Neural cell (in vitro differentiated cells): ENCODE data around the gene TRIP6. TPM values are rescaled to one million over a fixed set of nuclear protein-coding genes. Genes with fewer than 3 reads are reported as not detected.

ENCODE experiments used
- H2AFZ ChIP-seq: fragments of 200-600, 300-800 bp; sonication (generic), shearing (Covaris generic); 2 replicates; pipeline ENCODE4 v1.6.0; 2014; ENCODE audit warnings: low read depth, mild to moderate bottlenecking, antibody characterized with exemption, low read length, moderate library complexity
- H3F3A ChIP-seq: fragments of 200-600 bp; shearing (Covaris generic); 2 replicates; pipeline ENCODE4 v1.6.1; 2016; ENCODE audit warnings: mild to moderate bottlenecking, moderate library complexity, mixed read lengths, antibody characterized with exemption, low read length; ENCODE audit not compliant: insufficient read depth, poor library complexity, severe bottlenecking
- H3K27ac ChIP-seq: fragments of 200-600, 300-800 bp; sonication (generic), shearing (Covaris generic); 2 replicates; pipeline ENCODE4 v1.5.1; 2014; ENCODE audit warnings: mild to moderate bottlenecking, low read length, moderate library complexity
- H3K27me3 ChIP-seq: fragments of 300-800, 200-600 bp; sonication (generic), shearing (Covaris generic); 2 replicates; pipeline ENCODE4 v1.6.0; 2014; ENCODE audit warnings: mild to moderate bottlenecking, low read depth, low read length, moderate library complexity; ENCODE audit not compliant: insufficient read depth
- H3K36me3 ChIP-seq: fragments of 300-800, 200-600 bp; sonication (generic), shearing (Covaris generic); 2 replicates; pipeline ENCODE4 v1.5.1; 2014; ENCODE audit warnings: mild to moderate bottlenecking, antibody characterized with exemption, low read length, moderate library complexity; ENCODE audit not compliant: insufficient read depth
- H3K4me2 ChIP-seq: fragments of 300-800, 200-600 bp; sonication (generic), shearing (Covaris generic); 2 replicates; pipeline ENCODE4 v1.6.0; 2014; ENCODE audit warnings: mild to moderate bottlenecking, low read length
- H3K4me3 ChIP-seq: fragments of 300-800, 200-600 bp; sonication (generic), shearing (Covaris generic); 2 replicates; pipeline ENCODE4 v1.5.1; 2014; ENCODE audit warnings: mild to moderate bottlenecking, low read length, moderate library complexity
- H3K79me2 ChIP-seq: fragments of 200-600 bp; shearing (Covaris generic); replicated peaks from 2 replicates; pipeline ENCODE4 v1.6.0; 2014; ENCODE audit warnings: mild to moderate bottlenecking, low read length, moderate library complexity; ENCODE audit not compliant: insufficient read depth
- H3K9ac ChIP-seq: fragments of 300-800, 200-600 bp; sonication (generic), shearing (Covaris generic); 2 replicates; pipeline ENCODE4 v1.6.1; 2016; ENCODE audit warnings: mild to moderate bottlenecking, low read length, mixed read lengths
- H3K9me2 ChIP-seq: fragments of 200-600 bp; shearing (Covaris generic); 2 replicates; pipeline ENCODE4 v1.6.1; 2016; ENCODE audit warnings: mild to moderate bottlenecking, low read length, mixed read lengths; ENCODE audit not compliant: insufficient read depth
- H3K9me3 ChIP-seq: fragments of 200-600, 300-800 bp; sonication (generic), shearing (Covaris generic); 2 replicates; pipeline ENCODE4 v1.6.1; 2016; ENCODE audit warnings: mild to moderate bottlenecking, mixed run types, low read length, moderate library complexity, mixed read lengths
- H4K20me1 ChIP-seq: fragments of 200-600 bp; shearing (Covaris generic); 2 replicates; pipeline ENCODE4 v1.6.1; 2016; ENCODE audit warnings: mild to moderate bottlenecking, mixed run types; ENCODE audit not compliant: insufficient read depth
- CTCF ChIP-seq: fragments of 450-650 bp; IDR thresholded peaks from 2 replicates; pipeline ENCODE4 v1.5.1; 2014; ENCODE audit warnings: antibody characterized with exemption, mild to moderate bottlenecking, moderate library complexity; ENCODE audit not compliant: poor library complexity, severe bottlenecking
- EP300 ChIP-seq: fragments of 450-650 bp; conservative IDR thresholded peaks from 2 replicates; pipeline ENCODE4 v1.6.1; 2014; ENCODE audit warnings: antibody characterized with exemption, mild to moderate bottlenecking, moderate library complexity; ENCODE audit not compliant: poor library complexity, severe bottlenecking
- EZH2 ChIP-seq: fragments of 200-600, 300-800 bp; shearing (Covaris generic), sonication (generic); IDR thresholded peaks from 2 replicates; pipeline ENCODE4 v1.6.1; 2014; ENCODE audit warnings: antibody characterized with exemption, low read length, borderline replicate concordance, mild to moderate bottlenecking; ENCODE audit not compliant: insufficient read depth, poor library complexity, severe bottlenecking
- MXI1 ChIP-seq: fragments of 450-650 bp; conservative IDR thresholded peaks from 2 replicates; pipeline ENCODE4 v1.6.1; 2014; ENCODE audit warnings: antibody characterized with exemption, mild to moderate bottlenecking; ENCODE audit not compliant: poor library complexity, severe bottlenecking
- POLR2AphosphoS5 ChIP-seq: IDR thresholded peaks from 2 replicates; pipeline ENCODE4 v1.6.1; 2012
- RAD21 ChIP-seq: fragments of 450-650 bp; conservative IDR thresholded peaks from 2 replicates; pipeline ENCODE4 v1.6.1; 2014; ENCODE audit warnings: antibody characterized with exemption, mild to moderate bottlenecking, moderate library complexity
- SMC3 ChIP-seq: fragments of 450-650 bp; conservative IDR thresholded peaks from 2 replicates; pipeline ENCODE4 v1.6.1; 2014; ENCODE audit warnings: antibody characterized with exemption, mild to moderate bottlenecking, moderate library complexity; ENCODE audit not compliant: poor library complexity
- TAF1 ChIP-seq: IDR thresholded peaks from 2 replicates; pipeline ENCODE4 v1.6.1; 2012; ENCODE audit warnings: low read depth
- polyA plus RNA-seq: library from polyadenylated mRNA; depleted of rRNA; stranded (reverse); fragments of >200 nt; gene quantifications from 2 replicates; pipeline ENCODE4 v1.2.3, GENCODE V29; 2014
- TF ChIP-seq, protein P1 (sequence below): IDR thresholded peaks from 2 replicates; pipeline ENCODE4 v1.6.1; 2012; ENCODE audit warnings: borderline replicate concordance

TRIP6 gene
- polyA plus RNA-seq, 1 donor from 2014 or later, result 2.1 TPM

- Histone ChIP-seq H3K79me2 (no peaks in the 10 kb centered on the region), H3K4me2 (no peak overlapping the region), H3K9me2 (no peaks in the 10 kb centered on the region), H3K36me3 (no peaks in the 10 kb centered on the region), H3K9ac (no peak overlapping the region), H2AFZ (no peak overlapping the region), H3K27ac (no peak overlapping the region), H3F3A (no peaks in the 10 kb centered on the region), H3K4me3 (no peak overlapping the region), H3K27me3 (peaks cover 27% of the 10 kb centered on the region), H4K20me1 (no peaks in the 10 kb centered on the region), H3K9me3 (no peaks in the 10 kb centered on the region)
- TF ChIP-seq EP300, result no peak
- TF ChIP-seq RAD21, result no peak
- no peak for TF ChIP-seq POLR2AphosphoS5
- no peak for TF ChIP-seq SMC3
- TF ChIP-seq, protein P1, sequence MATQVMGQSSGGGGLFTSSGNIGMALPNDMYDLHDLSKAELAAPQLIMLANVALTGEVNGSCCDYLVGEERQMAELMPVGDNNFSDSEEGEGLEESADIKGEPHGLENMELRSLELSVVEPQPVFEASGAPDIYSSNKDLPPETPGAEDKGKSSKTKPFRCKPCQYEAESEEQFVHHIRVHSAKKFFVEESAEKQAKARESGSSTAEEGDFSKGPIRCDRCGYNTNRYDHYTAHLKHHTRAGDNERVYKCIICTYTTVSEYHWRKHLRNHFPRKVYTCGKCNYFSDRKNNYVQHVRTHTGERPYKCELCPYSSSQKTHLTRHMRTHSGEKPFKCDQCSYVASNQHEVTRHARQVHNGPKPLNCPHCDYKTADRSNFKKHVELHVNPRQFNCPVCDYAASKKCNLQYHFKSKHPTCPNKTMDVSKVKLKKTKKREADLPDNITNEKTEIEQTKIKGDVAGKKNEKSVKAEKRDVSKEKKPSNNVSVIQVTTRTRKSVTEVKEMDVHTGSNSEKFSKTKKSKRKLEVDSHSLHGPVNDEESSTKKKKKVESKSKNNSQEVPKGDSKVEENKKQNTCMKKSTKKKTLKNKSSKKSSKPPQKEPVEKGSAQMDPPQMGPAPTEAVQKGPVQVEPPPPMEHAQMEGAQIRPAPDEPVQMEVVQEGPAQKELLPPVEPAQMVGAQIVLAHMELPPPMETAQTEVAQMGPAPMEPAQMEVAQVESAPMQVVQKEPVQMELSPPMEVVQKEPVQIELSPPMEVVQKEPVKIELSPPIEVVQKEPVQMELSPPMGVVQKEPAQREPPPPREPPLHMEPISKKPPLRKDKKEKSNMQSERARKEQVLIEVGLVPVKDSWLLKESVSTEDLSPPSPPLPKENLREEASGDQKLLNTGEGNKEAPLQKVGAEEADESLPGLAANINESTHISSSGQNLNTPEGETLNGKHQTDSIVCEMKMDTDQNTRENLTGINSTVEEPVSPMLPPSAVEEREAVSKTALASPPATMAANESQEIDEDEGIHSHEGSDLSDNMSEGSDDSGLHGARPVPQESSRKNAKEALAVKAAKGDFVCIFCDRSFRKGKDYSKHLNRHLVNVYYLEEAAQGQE, result no peak
- TF ChIP-seq TAF1, result no peak
- TF ChIP-seq MXI1, result no peak
- TF ChIP-seq EZH2, result no peak
- TF ChIP-seq CTCF, result no peak
Observed at GRCh38 chr7:100829150-100829716, 38.0 kb upstream of the TRIP6 start.

GRCh38 chr7:100830396-100830795 is 36.8 kb upstream of the TRIP6 start:
- no peaks in the 10 kb centered on the region for H4K20me1 ChIP-seq
- H3K9ac ChIP-seq, result no peak overlapping the region
- no peak overlapping the region for H3K4me2 ChIP-seq
- H2AFZ ChIP-seq, result no peak overlapping the region
- no peaks in the 10 kb centered on the region for H3K79me2 ChIP-seq
- no peak overlapping the region for H3K27ac ChIP-seq
- H3F3A ChIP-seq, result no peaks in the 10 kb centered on the region
- no peak overlapping the region for H3K4me3 ChIP-seq
- H3K27me3 ChIP-seq, result peaks cover 27% of the 10 kb centered on the region
- no peaks in the 10 kb centered on the region for H3K9me3 ChIP-seq
- TF ChIP-seq EZH2 (no peak), RAD21 (no peak), EP300 (no peak), POLR2AphosphoS5 (no peak), MXI1 (no peak), CTCF (no peak), SMC3 (no peak), TAF1 (no peak)
- TF ChIP-seq, protein P1, result no peak
- H3K36me3 ChIP-seq, result no peaks in the 10 kb centered on the region
- no peaks in the 10 kb centered on the region for H3K9me2 ChIP-seq
